IMR-90 (cell line): ENCODE measurements around the gene MFAP4. TPM values are rescaled to one million over a fixed set of nuclear protein-coding genes. Genes with fewer than 3 reads are reported as not detected.

Source experiments
- ATAC-seq: fragments of 200-7000 bp; cut with Tn5 transposase; 2 replicates; pipeline ENCODE4 v1.9.1; 2020; ENCODE audit warnings: low read depth, mild to moderate bottlenecking, moderate library complexity
- BruUV-seq: library from RNA; stranded (reverse); fragments of 400-500 nt; replicated peaks from 2 replicates; lab custom pipeline; 2021; lab: Mats Ljungman, UMichigan
- CTCF ChIA-PET: fragments of 300-600 bp; formaldehyde crosslinking; extraction: SDS; loops from one replicate; lab custom pipeline; 2021; ENCODE audit warnings: antibody characterized with exemption; lab: Yijun Ruan, JAX
- POLR2A ChIA-PET: fragments of 300-600 bp; sonication (Branson Sonifier 250); formaldehyde crosslinking; loops from one replicate; lab custom pipeline; 2022; ENCODE audit warnings: antibody characterized with exemption; ENCODE audit not compliant: unreplicated experiment; lab: Charles Lee
- DNase-seq: peaks from one replicate; pipeline ENCODE4 v3.0.0; 2013
- H2AFZ ChIP-seq: replicated peaks from 2 replicates; pipeline ENCODE3; 2013; ENCODE audit warnings: low read length, mild to moderate bottlenecking; ENCODE audit not compliant: poor library complexity
- H2AK5ac ChIP-seq: 2 replicates; pipeline ENCODE4 v1.6.1; 2013; ENCODE audit warnings: low read depth, low read length, inconsistent platforms
- H2AK9ac ChIP-seq: replicated peaks from 2 replicates; pipeline ENCODE3; 2013; ENCODE audit warnings: mild to moderate bottlenecking, low read depth, low read length, moderate library complexity; ENCODE audit not compliant: poor library complexity
- H2BK120ac ChIP-seq: 2 replicates; pipeline ENCODE4 v1.6.1; 2013; ENCODE audit warnings: low read depth, low read length, inconsistent platforms
- H2BK15ac ChIP-seq: 3 replicates; pipeline ENCODE4 v1.6.1; 2013; ENCODE audit warnings: low read depth, low read length, inconsistent platforms
- H2BK20ac ChIP-seq: 2 replicates; pipeline ENCODE4 v1.6.1; 2013; ENCODE audit warnings: low read depth, mild to moderate bottlenecking, inconsistent platforms, low read length, moderate library complexity
- H2BK5ac ChIP-seq: 2 replicates; pipeline ENCODE4 v1.6.1; 2013; ENCODE audit warnings: mild to moderate bottlenecking, low read depth, low read length, inconsistent platforms; ENCODE audit not compliant: poor library complexity, severe bottlenecking
- H3K14ac ChIP-seq: replicated peaks from 2 replicates; pipeline ENCODE4 v1.6.1; 2013; ENCODE audit warnings: low read depth, low read length, inconsistent platforms
- H3K18ac ChIP-seq: 2 replicates; pipeline ENCODE4 v1.6.1; 2013; ENCODE audit warnings: low read depth, low read length, control low read depth
- H3K23ac ChIP-seq: 2 replicates; pipeline ENCODE4 v1.6.1; 2013; ENCODE audit warnings: low read depth, low read length, inconsistent platforms
- H3K27ac ChIP-seq: 2 replicates; pipeline ENCODE4 v1.5.1; 2013; ENCODE audit warnings: mild to moderate bottlenecking, control low read depth, low read length; ENCODE audit not compliant: insufficient read depth
- H3K27me3 ChIP-seq: 2 replicates; pipeline ENCODE4 v1.6.1; 2013; ENCODE audit warnings: low read length; ENCODE audit not compliant: control insufficient read depth, insufficient read depth
- H3K36me3 ChIP-seq: 2 replicates; pipeline ENCODE4 v1.6.1; 2013; ENCODE audit warnings: low read length, mixed read lengths; ENCODE audit not compliant: control insufficient read depth, insufficient read depth
- H3K4ac ChIP-seq: 2 replicates; pipeline ENCODE4 v1.6.1; 2013; ENCODE audit warnings: low read depth, low read length, inconsistent platforms
- H3K4me1 ChIP-seq: 2 replicates; pipeline ENCODE4 v1.6.1; 2013; ENCODE audit warnings: low read length, mixed read lengths; ENCODE audit not compliant: control insufficient read depth, insufficient read depth
- H3K4me2 ChIP-seq: 2 replicates; pipeline ENCODE4 v1.6.1; 2013; ENCODE audit warnings: low read depth, mild to moderate bottlenecking, control low read depth, low read length, moderate library complexity
- H3K4me3 ChIP-seq: 2 replicates; pipeline ENCODE4 v1.5.1; 2013; ENCODE audit warnings: low read depth, mild to moderate bottlenecking, control low read depth, low read length, moderate library complexity; ENCODE audit not compliant: insufficient read depth
- H3K56ac ChIP-seq: 2 replicates; pipeline ENCODE4 v1.6.1; 2013; ENCODE audit warnings: low read length, inconsistent platforms; ENCODE audit not compliant: insufficient read depth; ENCODE audit errors: extremely low read depth
- H3K79me1 ChIP-seq, 2 experiments: 2 replicates each; pipeline ENCODE4 v1.6.1; 2013; ENCODE audit warnings: low read length in 2 of 2, inconsistent platforms in 1 of 2, low read depth in 1 of 2
- H3K9ac ChIP-seq: 2 replicates; pipeline ENCODE4 v1.6.1; 2013; ENCODE audit warnings: low read depth, low read length, control low read depth
- H3K9me1 ChIP-seq: 2 replicates; pipeline ENCODE4 v1.6.1; 2013; ENCODE audit warnings: low read length, inconsistent platforms; ENCODE audit not compliant: insufficient read depth
- H3K9me3 ChIP-seq: 2 replicates; pipeline ENCODE4 v1.6.1; 2013; ENCODE audit warnings: low read length; ENCODE audit not compliant: control insufficient read depth, insufficient read depth
- H4K20me1 ChIP-seq: 2 replicates; pipeline ENCODE4 v1.6.1; 2013; ENCODE audit warnings: low read length, inconsistent platforms; ENCODE audit not compliant: insufficient read depth
- H4K5ac ChIP-seq: 2 replicates; pipeline ENCODE4 v1.6.1; 2013; ENCODE audit warnings: mild to moderate bottlenecking, low read depth, low read length, control low read depth
- H4K8ac ChIP-seq, 2 experiments: 2 replicates each; pipeline ENCODE4 v1.6.1; 2013; ENCODE audit warnings: low read depth in 2 of 2, low read length in 2 of 2, control low read depth in 1 of 2, inconsistent platforms in 1 of 2
- H4K91ac ChIP-seq: 2 replicates; pipeline ENCODE4 v1.6.1; 2013; ENCODE audit warnings: low read depth, low read length, inconsistent platforms; ENCODE audit not compliant: insufficient read depth
- BHLHE40 ChIP-seq: fragments of 150-350 bp; IDR thresholded peaks from 2 replicates; pipeline ENCODE4 v1.6.1; 2016; ENCODE audit warnings: mild to moderate bottlenecking, low read depth, low read length
- CEBPB ChIP-seq: IDR thresholded peaks from 2 replicates; pipeline ENCODE4 v1.6.1; 2012; ENCODE audit warnings: low read depth, low read length, improper control_type of control experiment
- CHD1 ChIP-seq: IDR thresholded peaks from 2 replicates; pipeline ENCODE4 v1.6.1; 2012; ENCODE audit warnings: low read depth, low read length, improper control_type of control experiment
- ELK1 ChIP-seq: fragments of 150-350 bp; IDR thresholded peaks from 2 replicates; pipeline ENCODE4 v1.6.1; 2016; ENCODE audit warnings: low read depth, mild to moderate bottlenecking, low read length, moderate library complexity, borderline replicate concordance
- MAFK ChIP-seq: IDR thresholded peaks from 2 replicates; pipeline ENCODE4 v1.6.1; 2012; ENCODE audit warnings: low read depth, low read length, improper control_type of control experiment
- MAZ ChIP-seq: IDR thresholded peaks from 2 replicates; pipeline ENCODE4 v1.6.1; 2012; ENCODE audit warnings: low read depth, mild to moderate bottlenecking, low read length, improper control_type of control experiment, moderate library complexity, borderline replicate concordance
- MXI1 ChIP-seq: IDR thresholded peaks from 2 replicates; pipeline ENCODE4 v1.6.1; 2012; ENCODE audit warnings: low read depth, mild to moderate bottlenecking, low read length, moderate library complexity, borderline replicate concordance
- NFE2L2 ChIP-seq: fragments of 150-350 bp; IDR thresholded peaks from 2 replicates; pipeline ENCODE4 v1.6.1; 2016; ENCODE audit warnings: low read depth, mild to moderate bottlenecking, low read length
- POLR2A ChIP-seq: IDR thresholded peaks from 2 replicates; pipeline ENCODE4 v1.6.1; 2012; ENCODE audit warnings: mild to moderate bottlenecking, low read depth, low read length
- RCOR1 ChIP-seq: IDR thresholded peaks from 2 replicates; pipeline ENCODE4 v1.6.1; 2012; ENCODE audit warnings: mild to moderate bottlenecking, low read length, improper control_type of control experiment; ENCODE audit not compliant: insufficient replicate concordance
- RFX5 ChIP-seq: IDR thresholded peaks from 2 replicates; pipeline ENCODE4 v1.8.0; 2012; ENCODE audit warnings: low read depth, mild to moderate bottlenecking, low read length, moderate library complexity
- SMC3 ChIP-seq: fragments of 150-350 bp; IDR thresholded peaks from 2 replicates; pipeline ENCODE4 v1.6.1; 2016; ENCODE audit warnings: low read depth, mild to moderate bottlenecking, antibody characterized with exemption, low read length, moderate library complexity
- WGBS, 2 experiments: methylation state at CpG; one replicate each; pipeline versions ENCODE4 v1.1.5 to v1.1.7; 2013; ENCODE audit warnings: missing lambda C conversion rate in 2 of 2; ENCODE audit not compliant: insufficient read length in 1 of 2; ENCODE audit errors: extremely low coverage in 2 of 2; 5-methylcytosine and 5-hydroxymethylcytosine counted together
- dilution Hi-C: fragments of 300-500 bp; cut with HindIII; formaldehyde crosslinking; loops from one replicate; pipeline ENCODE4 v1.14.3; 2018; ENCODE audit warnings: low sequenced_read_pairs; ENCODE audit not compliant: unreplicated experiment
- in situ Hi-C: fragments of 300-500 bp; cut with MboI; formaldehyde crosslinking; loops from 3 replicates; pipeline ENCODE4 v1.14.3; 2019; ENCODE audit warnings: low sequenced_read_pairs, inconsistent platforms, mixed read lengths
- intact Hi-C: fragments of 100-400 bp; cut with micrococcal nuclease; formaldehyde crosslinking; loops from 2 replicates; pipeline ENCODE4 v1.10.0; 2022
- polyA plus RNA-seq, 3 experiments: library from polyadenylated mRNA; depleted of rRNA; stranded (reverse); fragments of >200 nt; gene quantifications; 2 replicates each; pipeline ENCODE4 v1.2.3, GENCODE V29; 2012; ENCODE audit warnings: low replicate concordance in 1 of 3
- total RNA-seq: library from RNA; depleted of rRNA; stranded (reverse); fragments of >200 nt; gene quantifications from 2 replicates; pipeline ENCODE4 v1.2.3, GENCODE V29; 2012
- TF ChIP-seq, protein P1 (sequence below): conservative IDR thresholded peaks from 2 replicates; pipeline ENCODE4 v1.5.1; 2012; ENCODE audit warnings: mild to moderate bottlenecking, low read depth, low read length, improper control_type of control experiment

The MFAP4 gene
- total and polyA plus RNA-seq, 2 of the 4 experiments (the other 2 are of a cell fraction) = 7.0 to 71.6 TPM

GRCh38 chr17:19404264-19404663, 17.3 kb upstream of the MFAP4 start:
- Histone ChIP-seq H3K4me2 (no peak overlapping the region), H2BK20ac (no peak overlapping the region), H3K9ac (no peak overlapping the region), H2AFZ (no peak overlapping the region), H3K4me3 (no peak overlapping the region), H3K9me3 (no peaks in the 10 kb centered on the region), H4K91ac (no peak overlapping the region), H3K36me3 (no peaks in the 10 kb centered on the region), H2BK5ac (no peak overlapping the region), H4K20me1 (no peaks in the 10 kb centered on the region), H3K9me1 (peaks cover 7% of the 10 kb centered on the region; the same call in 1 of the 2 replicates), H3K18ac (no peak overlapping the region), H3K23ac (no peak overlapping the region), H3K27ac (no peak overlapping the region), H3K4ac (no peak overlapping the region), H3K27me3 (no peaks in the 10 kb centered on the region), H3K56ac (no peak overlapping the region), H3K4me1 (peaks cover 4% of the 10 kb centered on the region; the same call in 1 of the 2 replicates), H2BK120ac (no peak overlapping the region), H4K8ac (no peak overlapping the region), H2AK9ac (no peak overlapping the region), H2BK15ac (no peak overlapping the region), H4K5ac (no peak overlapping the region), H2AK5ac (no peak overlapping the region), H3K14ac (no peak overlapping the region), H3K79me1 (no peaks in the 10 kb centered on the region)
- TF ChIP-seq BHLHE40 = no peak
- no peak for TF ChIP-seq RFX5
- no peak for TF ChIP-seq MAZ
- TF ChIP-seq, protein P1, sequence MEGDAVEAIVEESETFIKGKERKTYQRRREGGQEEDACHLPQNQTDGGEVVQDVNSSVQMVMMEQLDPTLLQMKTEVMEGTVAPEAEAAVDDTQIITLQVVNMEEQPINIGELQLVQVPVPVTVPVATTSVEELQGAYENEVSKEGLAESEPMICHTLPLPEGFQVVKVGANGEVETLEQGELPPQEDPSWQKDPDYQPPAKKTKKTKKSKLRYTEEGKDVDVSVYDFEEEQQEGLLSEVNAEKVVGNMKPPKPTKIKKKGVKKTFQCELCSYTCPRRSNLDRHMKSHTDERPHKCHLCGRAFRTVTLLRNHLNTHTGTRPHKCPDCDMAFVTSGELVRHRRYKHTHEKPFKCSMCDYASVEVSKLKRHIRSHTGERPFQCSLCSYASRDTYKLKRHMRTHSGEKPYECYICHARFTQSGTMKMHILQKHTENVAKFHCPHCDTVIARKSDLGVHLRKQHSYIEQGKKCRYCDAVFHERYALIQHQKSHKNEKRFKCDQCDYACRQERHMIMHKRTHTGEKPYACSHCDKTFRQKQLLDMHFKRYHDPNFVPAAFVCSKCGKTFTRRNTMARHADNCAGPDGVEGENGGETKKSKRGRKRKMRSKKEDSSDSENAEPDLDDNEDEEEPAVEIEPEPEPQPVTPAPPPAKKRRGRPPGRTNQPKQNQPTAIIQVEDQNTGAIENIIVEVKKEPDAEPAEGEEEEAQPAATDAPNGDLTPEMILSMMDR = no peak
- no peak for TF ChIP-seq CEBPB
- TF ChIP-seq POLR2A = no peak
- no peak for TF ChIP-seq NFE2L2
- no peak for TF ChIP-seq ELK1
- no peak for TF ChIP-seq MAFK
- no peak for TF ChIP-seq MXI1
- no peak for TF ChIP-seq SMC3
- TF ChIP-seq CHD1 = no peak
- no peak for TF ChIP-seq RCOR1
- no TSS peak for BruUV-seq
- ChIA-PET CTCF (no interaction called here), POLR2A (no interaction called here)
- DNase-seq (no peak), ATAC-seq (no peak)
- no CpG with 5 or more reads among the region's 1 CpG for WGBS, 2 experiments
- in situ Hi-C loops (no loop called here), dilution Hi-C loops (no loop called here), intact Hi-C loops (no loop called here)
